ENCODE measurements around the gene PPFIA1. TPM values are rescaled to one million over a fixed set of nuclear protein-coding genes. Genes with fewer than 3 reads are reported as not detected.
"Not testable (repeated sequence)": the region's sequence is repeated elsewhere in the genome, so short reads cannot be mapped to it uniquely, and the experiment has no call there.

The PPFIA1 gene
- total RNA-seq, 1 donor from 2014 or later, result 39.0 TPM

- intact Hi-C loops (cut with micrococcal nuclease), result no loop called here
These were observed 52.2 kb downstream of the PPFIA1 start for GRCh38 chr11:70322666-70323065.

DNA sequence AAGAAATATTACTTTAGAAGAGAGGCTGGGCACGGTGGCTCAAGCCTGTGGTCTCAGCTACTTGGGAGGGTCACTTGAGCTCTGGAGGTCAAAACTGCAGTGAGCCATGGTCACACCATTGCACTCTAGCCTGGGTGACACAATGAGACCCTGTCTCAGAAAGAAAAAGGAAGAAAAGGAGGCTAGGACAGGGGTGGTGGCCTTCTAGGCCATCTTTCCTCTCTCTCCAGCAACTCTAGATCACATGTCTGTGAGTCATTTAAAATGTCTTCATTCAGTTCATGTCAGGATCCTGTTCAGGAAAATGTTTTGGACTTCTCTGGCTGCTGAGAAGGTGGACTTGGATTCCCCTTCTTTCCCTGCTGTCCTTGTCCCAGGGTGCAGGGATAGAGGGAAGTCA lies 53.3 kb downstream of the PPFIA1 start:
- intact Hi-C loops (cut with micrococcal nuclease), result no loop called here

GRCh38 chr11:70324376-70325115 lies 54.1 kb downstream of the PPFIA1 start:
- intact Hi-C loops (cut with micrococcal nuclease), result no loop called here

DNA sequence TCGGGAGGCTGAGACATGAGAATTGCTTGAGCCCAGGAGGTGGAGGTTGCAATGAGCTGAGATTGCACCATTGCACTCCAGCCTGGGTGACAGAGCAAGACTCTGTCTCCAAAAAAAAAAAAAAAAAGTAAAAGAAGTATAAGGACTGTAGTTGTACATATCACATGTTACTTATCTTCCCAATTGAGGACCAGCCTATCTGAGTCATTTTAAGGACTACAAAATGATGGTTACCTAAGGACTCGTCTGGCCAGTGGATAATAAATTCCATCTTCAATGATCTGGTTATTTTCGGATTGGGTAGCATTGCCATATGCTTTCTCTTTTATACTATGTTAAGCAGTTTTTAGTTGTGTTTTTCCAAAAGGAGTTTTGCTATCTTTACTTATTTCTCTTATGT lies 55.3 kb downstream of the PPFIA1 start:
- intact Hi-C loops (cut with micrococcal nuclease), result no loop called here

- intact Hi-C loops (cut with micrococcal nuclease), result no loop called here
These were observed 55.9 kb downstream of the PPFIA1 start for GRCh38 chr11:70326365-70326811.

DNA sequence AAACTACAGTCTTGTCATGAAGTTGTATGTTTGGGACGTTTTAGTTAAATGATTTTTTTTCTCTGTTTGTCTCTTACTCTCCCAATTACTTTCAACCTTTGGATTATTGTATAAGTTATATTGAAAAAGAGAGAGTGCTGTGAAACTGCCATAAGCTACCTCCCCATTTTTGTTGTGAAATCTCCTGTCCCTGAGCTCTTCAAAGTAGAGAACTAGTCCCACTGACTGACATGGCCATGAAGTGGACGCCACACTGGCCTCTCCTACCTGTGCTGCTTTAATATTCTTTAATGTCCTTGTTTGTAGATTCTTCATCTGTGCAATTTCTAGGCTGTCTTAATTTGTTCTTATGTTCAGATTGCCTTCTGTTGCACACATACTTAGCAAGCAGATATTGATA lies 56.3 kb downstream of the PPFIA1 start:
- intact Hi-C loops (cut with micrococcal nuclease), result no loop called here

DNA sequence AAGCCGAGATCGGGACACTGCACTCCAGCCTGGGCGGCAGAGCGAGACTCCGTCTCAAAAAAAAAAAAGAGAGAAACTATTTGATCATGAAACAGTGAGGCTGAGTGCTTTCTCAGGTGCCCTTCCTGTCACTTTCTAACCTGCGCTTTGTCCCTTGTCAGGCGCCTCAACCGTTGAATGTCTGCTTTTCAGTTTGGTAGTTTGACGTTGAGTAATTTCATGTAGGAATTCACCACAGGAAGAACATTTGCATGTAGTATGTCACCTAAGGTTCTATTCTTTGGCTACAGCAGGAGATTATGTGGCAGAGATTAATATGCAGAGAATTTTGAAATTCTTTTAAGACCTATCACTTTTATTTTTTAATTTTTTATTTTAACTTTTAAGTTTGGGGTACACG lies 57.2 kb downstream of the PPFIA1 start:
- intact Hi-C loops (cut with micrococcal nuclease), result no loop called here

- intact Hi-C loops (cut with micrococcal nuclease), result no loop called here
These were observed 58.1 kb downstream of the PPFIA1 start for GRCh38 chr11:70328556-70328955.

DNA sequence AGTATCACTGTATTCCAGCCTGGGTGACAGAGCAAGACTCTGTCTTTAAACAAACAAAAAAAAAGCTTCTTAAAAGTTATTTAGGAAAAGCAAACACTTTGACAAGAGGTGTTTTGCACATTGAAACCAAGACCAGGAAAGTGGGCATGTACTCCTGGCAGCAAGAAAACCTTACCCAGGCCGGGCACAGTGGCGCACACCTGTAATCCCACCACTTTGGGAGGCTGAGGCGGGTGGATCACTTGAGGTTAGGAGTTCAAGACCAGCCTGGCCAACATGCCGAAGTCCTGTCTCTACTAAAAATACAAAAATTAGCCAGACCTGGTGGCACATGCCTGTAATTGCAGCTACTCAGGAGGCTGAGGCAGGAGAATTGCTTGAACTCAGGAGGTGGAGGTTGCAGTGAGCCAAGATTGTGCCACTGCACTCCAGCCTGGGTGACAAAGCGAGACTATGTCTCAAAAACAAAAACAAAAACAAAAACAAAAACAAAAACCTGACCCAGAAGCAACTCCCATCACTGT lies 60.9 kb downstream of the PPFIA1 start:
- intact Hi-C loops (cut with micrococcal nuclease), result not testable (repeated sequence)

- intact Hi-C loops (cut with micrococcal nuclease), result no loop called here
These were observed 61.4 kb downstream of the PPFIA1 start for GRCh38 chr11:70331901-70332300.

- intact Hi-C loops (cut with micrococcal nuclease), result no loop called here
These were observed 62.1 kb downstream of the PPFIA1 start for GRCh38 chr11:70332567-70332966.

DNA sequence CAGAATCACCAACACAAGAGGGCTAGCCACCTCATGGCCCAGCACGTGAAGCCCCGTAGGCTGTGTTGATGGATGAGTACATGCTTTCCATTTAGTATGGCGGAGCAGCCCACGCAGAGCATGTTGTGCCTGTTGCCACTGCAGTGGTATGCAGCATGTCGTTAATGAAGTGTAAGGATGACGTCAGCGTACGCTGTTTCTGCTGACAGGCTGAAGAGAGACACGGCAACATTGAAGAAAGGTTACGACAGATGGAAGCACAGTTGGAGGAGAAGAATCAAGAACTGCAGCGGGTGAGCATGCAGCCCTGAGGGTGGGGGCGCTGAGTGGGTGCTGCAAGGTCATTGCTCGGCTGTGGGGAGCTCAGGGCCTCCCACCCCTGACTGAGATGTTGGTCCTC lies 62.8 kb downstream of the PPFIA1 start:
- intact Hi-C loops (cut with micrococcal nuclease), result no loop called here

- intact Hi-C loops (cut with micrococcal nuclease), result no loop called here
These were observed 64.0 kb downstream of the PPFIA1 start for GRCh38 chr11:70334351-70334995.

- intact Hi-C loops (cut with micrococcal nuclease), result no loop called here
These were observed 65.0 kb downstream of the PPFIA1 start for GRCh38 chr11:70335511-70335910.

DNA sequence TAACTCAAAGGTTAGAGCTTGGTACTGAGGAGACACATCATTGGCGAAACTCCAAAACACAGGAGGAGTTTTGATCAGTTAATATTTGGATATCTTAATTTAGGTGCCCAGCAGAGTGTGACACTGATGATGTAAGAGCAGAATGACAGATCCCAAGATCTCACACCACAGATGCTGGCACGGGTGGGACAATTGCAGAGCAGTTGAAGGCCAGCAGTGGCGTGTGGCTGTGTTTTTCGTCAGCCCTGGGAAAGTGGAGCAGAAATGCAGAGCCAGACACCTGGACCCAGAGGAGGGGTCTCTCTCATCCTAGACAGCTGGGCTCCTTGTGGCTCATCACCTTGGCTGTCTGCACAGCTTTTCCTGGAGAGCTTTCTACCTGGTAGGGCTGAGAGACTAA lies 68.1 kb downstream of the PPFIA1 start:
- intact Hi-C loops (cut with micrococcal nuclease), result no loop called here

DNA sequence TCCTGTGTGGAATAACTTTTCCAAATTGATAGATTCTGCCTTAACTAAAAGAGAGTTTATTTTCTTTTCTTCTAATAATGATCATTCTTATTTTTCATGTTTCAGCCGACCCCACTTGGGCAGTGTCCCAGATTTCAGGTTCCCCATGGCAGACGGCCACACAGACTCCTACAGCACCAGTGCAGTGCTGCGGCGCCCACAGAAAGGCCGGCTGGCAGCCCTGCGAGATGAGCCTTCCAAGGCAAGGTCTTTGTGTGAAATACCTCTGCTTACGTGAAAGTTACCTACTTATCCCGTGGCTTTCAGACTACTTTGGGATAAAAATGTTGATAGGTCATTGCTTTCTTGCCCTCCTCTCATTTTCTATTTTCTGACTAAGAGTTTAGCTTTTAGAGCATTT lies 68.6 kb downstream of the PPFIA1 start:
- intact Hi-C loops (cut with micrococcal nuclease), result no loop called here

DNA sequence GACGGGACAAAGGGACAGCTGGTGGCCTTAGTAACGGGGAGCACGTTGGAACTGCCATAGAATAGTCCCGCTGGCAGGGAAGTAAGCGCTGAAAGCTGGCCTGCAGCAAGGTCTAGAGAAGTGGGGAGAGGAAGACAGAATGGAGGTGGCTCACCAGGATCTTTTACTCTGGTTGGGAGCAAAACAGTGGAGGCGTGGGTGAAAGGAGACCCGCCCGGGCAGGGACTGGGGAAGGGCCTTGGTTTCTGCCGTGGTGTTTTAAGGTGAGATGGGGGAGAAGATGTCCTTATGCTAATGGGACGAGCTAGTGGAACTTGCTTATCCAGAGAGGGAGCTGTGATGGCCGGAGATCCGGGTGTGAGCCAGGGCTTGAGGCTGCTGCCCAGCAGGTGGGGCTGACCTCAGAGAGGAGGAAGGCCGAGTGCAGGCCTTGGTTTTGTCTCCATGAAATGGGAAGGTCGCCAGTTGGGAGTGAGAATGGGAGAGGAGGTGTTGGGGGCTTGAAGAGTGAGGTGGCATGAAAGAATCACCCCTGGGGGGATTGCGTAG lies 71.5 kb downstream of the PPFIA1 start:
- intact Hi-C loops (cut with micrococcal nuclease), result no loop called here

DNA sequence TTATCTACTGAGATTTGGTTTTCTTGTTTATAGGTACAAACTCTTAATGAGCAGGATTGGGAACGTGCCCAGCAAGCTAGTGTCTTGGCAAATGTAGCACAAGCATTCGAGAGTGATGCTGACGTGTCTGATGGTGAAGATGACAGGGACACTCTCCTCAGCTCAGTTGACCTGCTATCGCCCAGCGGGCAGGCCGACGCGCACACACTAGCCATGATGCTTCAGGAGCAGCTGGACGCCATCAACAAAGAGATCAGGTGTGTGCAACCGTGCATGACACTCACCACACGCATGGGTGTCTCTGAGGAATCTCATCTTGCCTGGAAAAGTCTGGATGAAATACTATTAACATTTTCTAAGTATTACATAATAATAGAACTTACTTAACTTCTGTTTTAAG lies 73.1 kb downstream of the PPFIA1 start:
- intact Hi-C loops (cut with micrococcal nuclease), result no loop called here

- intact Hi-C loops (cut with micrococcal nuclease), result no loop called here
These were observed 77.7 kb downstream of the PPFIA1 start for GRCh38 chr11:70348191-70348590.

- intact Hi-C loops (cut with micrococcal nuclease), result no loop called here
These were observed 78.1 kb downstream of the PPFIA1 start for GRCh38 chr11:70348608-70349007.

GRCh38 chr11:70351646-70352045 lies 81.2 kb downstream of the PPFIA1 start:
- intact Hi-C loops (cut with micrococcal nuclease), result no loop called here

DNA sequence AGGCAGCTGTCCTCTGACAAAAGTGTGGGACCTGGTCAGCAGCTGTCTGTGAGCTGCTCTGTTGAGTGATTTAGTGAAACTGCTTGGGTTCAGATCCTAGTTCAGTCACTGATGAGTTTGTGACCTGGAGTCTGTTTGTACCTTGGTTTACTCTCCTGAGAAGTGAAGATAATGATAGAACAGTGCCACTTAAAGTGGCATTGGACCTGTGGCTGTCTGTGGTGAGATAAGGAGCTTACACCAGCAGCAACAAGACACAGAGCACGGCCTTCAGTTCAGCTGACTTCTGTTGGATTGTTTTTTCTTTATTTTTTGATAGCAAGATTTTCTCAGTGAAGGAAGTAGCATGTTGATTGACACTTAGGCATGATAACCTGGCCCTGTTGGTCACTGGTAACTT lies 81.6 kb downstream of the PPFIA1 start:
- intact Hi-C loops (cut with micrococcal nuclease), result no loop called here

GRCh38 chr11:70352601-70353000 lies 82.1 kb downstream of the PPFIA1 start:
- intact Hi-C loops (cut with micrococcal nuclease), result no loop called here
